Tibial nerve (tissue), 4 donors: ENCODE measurements around the gene ARL8A. TPM values are rescaled to one million over a fixed set of nuclear protein-coding genes. Genes with fewer than 3 reads are reported as not detected.

Experiments used
- DNase-seq, 2 donors: peaks; one replicate each; pipeline ENCODE4 v3.0.0-alpha.2; 2019; ENCODE audit warnings: low spot score in 2 of 2
- H3K27ac ChIP-seq, 4 donors: fragments of 200-600 bp; sonication (generic) in 3 of 4; one replicate each; pipeline ENCODE4 v1.5.1; 2017 to 2019; ENCODE audit warnings: mild to moderate bottlenecking in 1 of 4
- H3K27me3 ChIP-seq, 2 donors: fragments of 200-600 bp; sonication (generic) in 1 of 2; one replicate each; pipeline versions ENCODE4 v1.5.1 to v1.6.0; 2017 to 2019
- H3K36me3 ChIP-seq, 3 donors: fragments of 200-600 bp; sonication (generic); one replicate each; pipeline ENCODE4 v1.5.1; 2018 to 2019
- H3K4me1 ChIP-seq, 4 donors: fragments of 200-600 bp; sonication (generic) in 3 of 4; one replicate each; pipeline ENCODE4 v1.5.1; 2017 to 2019
- H3K4me3 ChIP-seq, 4 donors: fragments of 200-600 bp; sonication (generic) in 3 of 4; one replicate each; pipeline ENCODE4 v1.5.1; 2017 to 2019; ENCODE audit warnings: mild to moderate bottlenecking in 1 of 4, moderate library complexity in 1 of 4
- H3K9me3 ChIP-seq, 4 donors: fragments of 200-600 bp; sonication (generic) in 3 of 4; one replicate each; pipeline ENCODE4 v1.5.1; 2017 to 2019
- EP300 ChIP-seq, 2 donors: sonication (generic); formaldehyde crosslinking; IDR thresholded peaks; one replicate each; pipeline ENCODE4 v1.6.1; 2017; ENCODE audit warnings: antibody characterized with exemption in 2 of 2, mild to moderate bottlenecking in 1 of 2
- POLR2A ChIP-seq, 2 donors: fragments of 450-650 bp; IDR thresholded peaks; one replicate each; pipeline ENCODE4 v1.6.1; 2017; ENCODE audit warnings: antibody characterized with exemption in 2 of 2, mild to moderate bottlenecking in 2 of 2, moderate library complexity in 2 of 2
- WGBS, 2 donors: methylation state at CpG; one replicate each; pipeline ENCODE4 v1.1.5; 2018; 5-methylcytosine and 5-hydroxymethylcytosine counted together
- total RNA-seq, 4 donors: library from RNA; depleted of rRNA; stranded (reverse); fragments of >200 nt; gene quantifications; one replicate each; pipeline ENCODE4 v1.1.0, GENCODE V29; 2016
- TF ChIP-seq, protein P1 (sequence below), 5 experiments: fragments of 200-600 bp in 3 of 5; fragments of 450-650 bp in 2 of 5; sonication (generic) in 3 of 5; IDR thresholded peaks; one replicate each; pipeline ENCODE4 v1.5.1; 2016 to 2019; ENCODE audit warnings: antibody characterized with exemption in 5 of 5, mild to moderate bottlenecking in 3 of 5, moderate library complexity in 2 of 5

ARL8A gene
- total RNA-seq, 4 donors from 2014 or later: 35.0 to 64.5 (median 49.3) TPM

DNA sequence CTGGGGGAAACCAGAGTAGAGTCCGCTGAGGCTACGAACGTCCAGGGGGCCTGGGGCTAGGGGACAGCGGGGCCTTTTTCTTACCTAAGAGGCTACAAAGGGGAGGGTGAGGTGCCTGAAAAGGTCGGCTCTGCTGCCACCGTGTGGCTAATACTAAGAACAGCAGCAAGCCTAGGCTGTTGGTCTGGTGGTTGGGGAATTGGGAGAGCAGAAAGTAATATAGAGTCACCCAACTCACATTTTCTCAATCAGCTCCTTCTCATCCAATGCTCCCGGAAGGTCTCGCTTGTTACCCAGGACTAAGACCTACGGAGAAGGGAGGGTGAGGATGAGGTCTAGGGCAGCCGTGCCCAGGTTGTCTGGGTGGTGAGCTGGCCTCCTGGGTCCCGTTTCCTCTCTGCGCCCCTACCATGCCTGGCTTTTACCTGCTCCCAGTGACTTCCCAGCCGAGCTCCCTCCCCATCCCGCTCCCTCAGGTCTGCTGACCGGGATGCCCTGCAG lies 9.3 kb downstream of the ARL8A start:
- Histone ChIP-seq H3K36me3 (peaks cover 3 to 75% (median 15%) of the 10 kb centered on the region in 3 donors), H3K27me3 (no peaks in the 10 kb centered on the region), H3K27ac (peak overlapping the region; percentile 86 to 98 (median 92)), H3K4me3 (no peak overlapping the region), H3K9me3 (no peaks in the 10 kb centered on the region), H3K4me1 (peaks cover 2 to 66% (median 43%) of the 10 kb centered on the region in 4 donors)
- peak in 1 of 2 donors; percentile 11 for TF ChIP-seq EP300 (IDR thresholded peaks at IDR 0.05)
- no peak for TF ChIP-seq POLR2A (IDR thresholded peaks at IDR 0.05)
- TF ChIP-seq, protein P1, sequence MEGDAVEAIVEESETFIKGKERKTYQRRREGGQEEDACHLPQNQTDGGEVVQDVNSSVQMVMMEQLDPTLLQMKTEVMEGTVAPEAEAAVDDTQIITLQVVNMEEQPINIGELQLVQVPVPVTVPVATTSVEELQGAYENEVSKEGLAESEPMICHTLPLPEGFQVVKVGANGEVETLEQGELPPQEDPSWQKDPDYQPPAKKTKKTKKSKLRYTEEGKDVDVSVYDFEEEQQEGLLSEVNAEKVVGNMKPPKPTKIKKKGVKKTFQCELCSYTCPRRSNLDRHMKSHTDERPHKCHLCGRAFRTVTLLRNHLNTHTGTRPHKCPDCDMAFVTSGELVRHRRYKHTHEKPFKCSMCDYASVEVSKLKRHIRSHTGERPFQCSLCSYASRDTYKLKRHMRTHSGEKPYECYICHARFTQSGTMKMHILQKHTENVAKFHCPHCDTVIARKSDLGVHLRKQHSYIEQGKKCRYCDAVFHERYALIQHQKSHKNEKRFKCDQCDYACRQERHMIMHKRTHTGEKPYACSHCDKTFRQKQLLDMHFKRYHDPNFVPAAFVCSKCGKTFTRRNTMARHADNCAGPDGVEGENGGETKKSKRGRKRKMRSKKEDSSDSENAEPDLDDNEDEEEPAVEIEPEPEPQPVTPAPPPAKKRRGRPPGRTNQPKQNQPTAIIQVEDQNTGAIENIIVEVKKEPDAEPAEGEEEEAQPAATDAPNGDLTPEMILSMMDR (IDR thresholded peaks at IDR 0.05): peak; percentile 76 to 93 (median 88)
- peak in 1 of 2 donors; percentile 26 for DNase-seq
- WGBS, 2 donors: 34 to 37% methylated on average over 15 of the region's 15 CpGs

- Histone ChIP-seq H3K27me3 (no peaks in the 10 kb centered on the region), H3K9me3 (no peaks in the 10 kb centered on the region), H3K36me3 (peaks cover 3 to 70% (median 15%) of the 10 kb centered on the region in 3 donors), H3K27ac (peak overlapping the region; percentile 86 to 98 (median 92)), H3K4me1 (peaks cover 2 to 71% (median 48%) of the 10 kb centered on the region in 4 donors), H3K4me3 (peak overlapping the region in 1 of 4 donors; percentile 5)
- no peak for DNase-seq
- WGBS, 2 donors: 70 to 81% methylated on average over 13 of the region's 13 CpGs
- TF ChIP-seq, protein P1 (IDR thresholded peaks at IDR 0.05): no peak
- no peak for TF ChIP-seq POLR2A (IDR thresholded peaks at IDR 0.05)
- TF ChIP-seq EP300 (IDR thresholded peaks at IDR 0.05): no peak
These were observed 9.8 kb downstream of the ARL8A start for GRCh38 chr1:202134645-202135172.

DNA sequence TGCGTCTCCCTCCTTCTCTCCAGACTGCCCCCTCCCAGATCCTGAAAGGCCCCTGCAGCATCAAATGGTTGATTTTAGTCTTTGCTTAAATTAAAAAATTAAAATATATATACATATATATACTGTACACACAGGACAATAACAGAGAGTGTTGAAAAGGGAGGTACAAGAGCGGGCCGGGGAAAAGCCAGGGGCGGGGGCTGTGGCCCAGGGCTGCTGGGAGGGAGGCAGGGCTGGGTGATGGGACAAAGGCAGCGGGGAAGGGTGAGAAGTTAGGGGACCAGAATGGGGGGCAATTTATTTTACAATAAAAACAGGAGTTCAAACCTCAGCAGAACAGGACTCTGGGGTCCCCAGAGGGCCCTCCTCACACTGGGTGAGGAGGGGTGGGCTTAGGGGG lies 10.5 kb downstream of the ARL8A start:
- 62 to 67% methylated on average over 5 of the region's 5 CpGs for WGBS, 2 donors
- no peak for DNase-seq
- Histone ChIP-seq H3K27ac (peak overlapping the region; percentile 86 to 98 (median 92)), H3K4me3 (no peak overlapping the region), H3K27me3 (no peaks in the 10 kb centered on the region), H3K36me3 (peaks cover 3 to 66% (median 15%) of the 10 kb centered on the region in 3 donors), H3K9me3 (no peaks in the 10 kb centered on the region), H3K4me1 (peaks cover 2 to 76% (median 54%) of the 10 kb centered on the region in 4 donors)
- TF ChIP-seq POLR2A (IDR thresholded peaks at IDR 0.05): no peak
- TF ChIP-seq, protein P1 (IDR thresholded peaks at IDR 0.05): no peak
- no peak for TF ChIP-seq EP300 (IDR thresholded peaks at IDR 0.05)

GRCh38 chr1:202133496-202133895 lies 11.0 kb downstream of the ARL8A start:
- 30 to 45% methylated on average over 8 of the region's 8 CpGs for WGBS, 2 donors
- no peak for DNase-seq
- Histone ChIP-seq H3K4me1 (peaks cover 2 to 76% (median 59%) of the 10 kb centered on the region in 4 donors), H3K4me3 (no peak overlapping the region), H3K27me3 (no peaks in the 10 kb centered on the region), H3K9me3 (no peaks in the 10 kb centered on the region), H3K27ac (peak overlapping the region; percentile 86 to 98 (median 92)), H3K36me3 (peaks cover 3 to 61% (median 15%) of the 10 kb centered on the region in 3 donors)
- TF ChIP-seq EP300 (IDR thresholded peaks at IDR 0.05) (no peak), POLR2A (IDR thresholded peaks at IDR 0.05) (no peak)
- TF ChIP-seq, protein P1 (IDR thresholded peaks at IDR 0.05): no peak

DNA sequence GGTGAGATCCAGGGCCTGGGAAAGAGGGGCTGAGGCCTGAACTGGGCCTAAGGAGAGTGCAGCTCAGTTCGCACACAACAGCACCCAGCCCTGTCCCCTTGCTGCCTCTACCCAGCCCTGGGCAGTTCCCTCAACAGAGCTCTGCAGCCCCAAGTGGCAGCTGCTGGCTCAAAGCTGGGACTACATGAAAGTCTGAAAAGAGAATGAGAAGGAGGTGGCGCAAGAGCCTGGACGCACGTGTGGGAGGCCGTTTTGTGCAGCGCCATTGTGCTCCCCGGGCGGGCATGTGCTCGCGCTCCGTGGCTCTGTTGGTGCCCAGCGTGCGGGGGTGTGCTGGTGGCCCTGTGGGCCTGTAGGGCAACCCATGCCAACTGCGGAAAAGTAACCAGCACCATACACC lies 11.5 kb downstream of the ARL8A start:
- Histone ChIP-seq H3K27me3 (no peaks in the 10 kb centered on the region), H3K4me1 (peaks cover 2 to 78% (median 64%) of the 10 kb centered on the region in 4 donors), H3K4me3 (peak overlapping the region in 2 of 4 donors; percentile 1 to 34), H3K9me3 (no peaks in the 10 kb centered on the region), H3K27ac (peak overlapping the region; percentile 86 to 98 (median 92)), H3K36me3 (peaks cover 3 to 59% (median 15%) of the 10 kb centered on the region in 3 donors)
- WGBS, 2 donors: 15 to 45% methylated on average over 14 of the region's 14 CpGs
- peak; percentile 38 to 49 for DNase-seq
- peak; percentile 22 to 93 for TF ChIP-seq EP300 (IDR thresholded peaks at IDR 0.05)
- TF ChIP-seq, protein P1 (IDR thresholded peaks at IDR 0.05): peak; percentile 9 to 54 (median 37)
- peak in 1 of 2 donors; percentile 40 for TF ChIP-seq POLR2A (IDR thresholded peaks at IDR 0.05)
